Measurements from ENCODE around the gene TULP4.
"Not testable (repeated sequence)": the region's sequence is repeated elsewhere in the genome, so short reads cannot be mapped to it uniquely, and the experiment has no call there.

DNA sequence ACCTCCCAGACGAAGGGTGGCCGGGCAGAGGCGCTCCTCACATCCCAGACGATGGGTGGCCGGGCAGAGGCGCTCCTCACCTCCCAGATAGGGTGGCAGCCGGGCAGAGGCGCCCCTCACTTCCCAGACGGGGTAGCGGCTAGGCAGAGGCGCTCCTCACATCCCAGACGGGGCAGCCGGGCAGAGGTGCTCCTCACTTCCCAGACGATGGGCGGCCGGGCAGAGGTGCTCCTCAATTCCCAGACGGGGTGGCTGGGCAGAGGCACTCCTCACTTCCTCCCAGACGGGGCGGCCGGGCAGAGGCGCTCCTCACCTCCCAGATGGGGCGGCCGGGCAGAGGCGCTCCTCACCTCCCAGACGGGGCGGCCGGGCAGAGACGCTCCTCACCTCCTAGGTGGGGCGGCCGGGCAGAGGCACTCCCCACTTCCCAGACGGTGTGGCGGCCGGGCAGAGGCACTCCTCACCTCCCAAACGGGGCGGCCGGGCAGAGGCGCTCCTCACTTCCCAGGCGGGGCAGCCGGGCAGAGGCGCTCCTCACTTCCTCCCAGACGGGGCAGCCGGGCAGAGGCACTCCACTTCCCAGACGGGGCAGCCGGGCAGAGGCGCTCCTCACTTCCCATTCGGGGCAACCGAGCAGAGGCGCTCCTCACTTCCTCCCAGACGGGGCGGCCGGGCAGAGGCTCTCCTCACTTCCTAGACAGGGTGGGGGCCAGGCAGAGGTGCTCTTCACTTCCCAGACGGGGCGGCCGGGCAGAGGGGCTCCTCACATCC is 37.4 kb downstream of the TULP4 start:
- TF ChIP-seq EP300, POLR2AphosphoS5 (IDR thresholded peaks at IDR 0.05): not testable (repeated sequence)
- TF ChIP-seq, protein P1, sequence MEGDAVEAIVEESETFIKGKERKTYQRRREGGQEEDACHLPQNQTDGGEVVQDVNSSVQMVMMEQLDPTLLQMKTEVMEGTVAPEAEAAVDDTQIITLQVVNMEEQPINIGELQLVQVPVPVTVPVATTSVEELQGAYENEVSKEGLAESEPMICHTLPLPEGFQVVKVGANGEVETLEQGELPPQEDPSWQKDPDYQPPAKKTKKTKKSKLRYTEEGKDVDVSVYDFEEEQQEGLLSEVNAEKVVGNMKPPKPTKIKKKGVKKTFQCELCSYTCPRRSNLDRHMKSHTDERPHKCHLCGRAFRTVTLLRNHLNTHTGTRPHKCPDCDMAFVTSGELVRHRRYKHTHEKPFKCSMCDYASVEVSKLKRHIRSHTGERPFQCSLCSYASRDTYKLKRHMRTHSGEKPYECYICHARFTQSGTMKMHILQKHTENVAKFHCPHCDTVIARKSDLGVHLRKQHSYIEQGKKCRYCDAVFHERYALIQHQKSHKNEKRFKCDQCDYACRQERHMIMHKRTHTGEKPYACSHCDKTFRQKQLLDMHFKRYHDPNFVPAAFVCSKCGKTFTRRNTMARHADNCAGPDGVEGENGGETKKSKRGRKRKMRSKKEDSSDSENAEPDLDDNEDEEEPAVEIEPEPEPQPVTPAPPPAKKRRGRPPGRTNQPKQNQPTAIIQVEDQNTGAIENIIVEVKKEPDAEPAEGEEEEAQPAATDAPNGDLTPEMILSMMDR (IDR thresholded peaks at IDR 0.05): not testable (repeated sequence)

Measured in sigmoid colon (tissue), 4 donors.